K562 (cell line): ENCODE measurements around the gene HDC. TPM values are rescaled to one million over a fixed set of nuclear protein-coding genes. Genes with fewer than 3 reads are reported as not detected.

Experiments used
- ATAC-seq: fragments of 200-7000 bp; cut with Tn5 transposase; 3 replicates; pipeline ENCODE4 v1.9.1; 2020; ENCODE audit warnings: moderate library complexity
- BruUV-seq: library from RNA; stranded (reverse); fragments of 400-500 nt; replicated peaks from 2 replicates; lab custom pipeline; 2021; lab: Mats Ljungman, UMichigan
- CTCF ChIA-PET: fragments of 300-600 bp; formaldehyde crosslinking; extraction: SDS; loops from one replicate; lab custom pipeline; 2021; ENCODE audit warnings: low intra/inter-chr PET ratio; lab: Yijun Ruan, JAX
- POLR2A ChIA-PET: fragments of 300-600, 350-650 bp; sonication (Branson Sonifier 250); formaldehyde crosslinking; extraction: SDS; loops from one replicate; lab custom pipeline; 2021; ENCODE audit warnings: antibody characterized with exemption, inconsistent platforms; lab: Yijun Ruan, JAX
- DNase-seq, 4 experiments: peaks; one replicate each; pipeline versions ENCODE4 v3.0.0 to v3.0.0-alpha.2; 2011 to 2018; ENCODE audit warnings: low spot score in 3 of 4, mixed read lengths in 3 of 4; ENCODE audit errors: extremely low read depth in 1 of 4
- FAIRE-seq: peaks from 2 replicates; lab custom pipeline; 2011; peaks lifted over from hg19 to GRCh38; lab: Jason Lieb, UNC
- H2AFZ ChIP-seq: 2 replicates; pipeline ENCODE4 v1.6.0; 2011; ENCODE audit warnings: low read depth, low read length, control low read depth, inconsistent platforms
- H3K27ac ChIP-seq: fragments of 200-600 bp; 3 replicates; pipeline ENCODE4 v1.8.0; 2011; ENCODE audit warnings: low read depth, mild to moderate bottlenecking, control low read depth, inconsistent platforms, low read length, moderate library complexity, mixed read lengths; ENCODE audit errors: extremely low read depth
- H3K27me3 ChIP-seq, 2 experiments: fragments of 300-600 bp in 1 of 2; 2 replicates in 1 of 2; 3 replicates in 1 of 2; pipeline versions ENCODE4 v1.6.0 to v1.8.0; 2011; ENCODE audit warnings: inconsistent platforms in 2 of 2, low read length in 2 of 2, mild to moderate bottlenecking in 1 of 2, mixed read lengths in 1 of 2, moderate library complexity in 1 of 2; ENCODE audit not compliant: control insufficient read depth in 2 of 2, insufficient read depth in 2 of 2
- H3K36me3 ChIP-seq: fragments of 300-600 bp; 3 replicates; pipeline ENCODE4 v1.8.0; 2011; ENCODE audit warnings: mild to moderate bottlenecking, low read length, inconsistent platforms; ENCODE audit not compliant: control insufficient read depth, insufficient read depth
- H3K4me1 ChIP-seq, 2 experiments: fragments of 200-600 bp in 1 of 2; replicated peaks in 1 of 2; 2 replicates in 1 of 2; 3 replicates in 1 of 2; pipeline versions ENCODE4 v1.5.1 to v1.8.0; 2011; ENCODE audit warnings: inconsistent platforms in 2 of 2, low read length in 2 of 2, mild to moderate bottlenecking in 1 of 2, mixed read lengths in 1 of 2, moderate library complexity in 1 of 2; ENCODE audit not compliant: control insufficient read depth in 2 of 2, insufficient read depth in 2 of 2
- H3K4me2 ChIP-seq: 2 replicates; pipeline ENCODE4 v1.6.1; 2011; ENCODE audit warnings: low read length, control low read depth, inconsistent platforms, mixed read lengths; ENCODE audit not compliant: insufficient read depth
- H3K4me3 ChIP-seq: fragments of 200-600 bp; sonication (generic), shearing (Covaris generic); 2 replicates; pipeline ENCODE4 v1.5.1; 2016; ENCODE audit warnings: control low read depth, inconsistent platforms
- H3K79me2 ChIP-seq: fragments of 200-600 bp; 3 replicates; pipeline ENCODE4 v1.8.0; 2011; ENCODE audit warnings: low read length, inconsistent platforms; ENCODE audit not compliant: control insufficient read depth, insufficient read depth
- H3K9ac ChIP-seq, 2 experiments: 2 replicates each; pipeline versions ENCODE4 v1.6.0 to v1.6.1; 2011; ENCODE audit warnings: low read depth in 2 of 2, low read length in 2 of 2, control low read depth in 1 of 2, inconsistent platforms in 1 of 2, mild to moderate bottlenecking in 1 of 2, mixed read lengths in 1 of 2; ENCODE audit not compliant: insufficient read depth in 1 of 2
- H3K9me1 ChIP-seq: one replicate; pipeline ENCODE4 v1.6.0; 2011; ENCODE audit warnings: inconsistent platforms, mild to moderate bottlenecking, low read length, moderate library complexity; ENCODE audit not compliant: control insufficient read depth, insufficient read depth
- H3K9me3 ChIP-seq: replicated peaks from 2 replicates; pipeline ENCODE4 v1.5.1; 2011; ENCODE audit warnings: low read depth, low read length, inconsistent platforms; ENCODE audit not compliant: control insufficient read depth, insufficient read depth
- H4K20me1 ChIP-seq: replicated peaks from 2 replicates; pipeline ENCODE4 v1.6.1; 2011; ENCODE audit warnings: low read length, inconsistent platforms, mixed read lengths; ENCODE audit not compliant: control insufficient read depth, insufficient read depth
- ARID4B ChIP-seq: sonication (generic); formaldehyde crosslinking; IDR thresholded peaks from 2 replicates; pipeline ENCODE4 v1.8.0; 2022; ENCODE audit warnings: mild to moderate bottlenecking, missing genetic modification reagents
- ARNT ChIP-seq, 2 experiments: fragments of 450-650 bp; IDR thresholded peaks; 2 replicates each; pipeline ENCODE4 v1.6.1; 2016; ENCODE audit warnings: mild to moderate bottlenecking in 1 of 2
- CHD4 ChIP-seq: fragments of 200-600 bp; sonication (generic); IDR thresholded peaks from 3 replicates; pipeline ENCODE4 v1.6.1; 2012; ENCODE audit warnings: low read depth, mild to moderate bottlenecking, mixed read lengths, low read length, inconsistent platforms; ENCODE audit not compliant: insufficient read depth, insufficient replicate concordance, poor library complexity, severe bottlenecking
- CTBP1 ChIP-seq: fragments of 450-650 bp; IDR thresholded peaks from 2 replicates; pipeline ENCODE4 v1.6.1; 2016; ENCODE audit warnings: borderline replicate concordance
- DDX20 ChIP-seq: fragments of 450-650 bp; IDR thresholded peaks from 2 replicates; pipeline ENCODE4 v1.6.1; 2016; ENCODE audit warnings: missing genetic modification characterization, low read depth, mild to moderate bottlenecking, missing compliant biosample characterization, moderate library complexity
- NCOA2 ChIP-seq, 2 experiments: fragments of 450-650 bp; IDR thresholded peaks; 2 replicates each; pipeline ENCODE4 v1.6.1; 2018; ENCODE audit warnings: mild to moderate bottlenecking in 2 of 2, moderate library complexity in 1 of 2; ENCODE audit not compliant: partially characterized antibody in 2 of 2
- PHF20 ChIP-seq: fragments of 450-650 bp; IDR thresholded peaks from 2 replicates; pipeline ENCODE4 v1.6.1; 2018; ENCODE audit not compliant: partially characterized antibody
- PKNOX1 ChIP-seq: fragments of 450-650 bp; IDR thresholded peaks from 2 replicates; pipeline ENCODE4 v1.6.1; 2016
- ZBTB2 ChIP-seq: fragments of 450-650 bp; IDR thresholded peaks from 2 replicates; pipeline ENCODE4 v1.6.1; 2016; ENCODE audit warnings: antibody characterized with exemption
- ZBTB8A ChIP-seq: fragments of 450-650 bp; IDR thresholded peaks from 2 replicates; pipeline ENCODE4 v1.6.1; 2018; ENCODE audit warnings: mild to moderate bottlenecking, moderate library complexity; ENCODE audit not compliant: partially characterized antibody
- ZNF140 ChIP-seq: fragments of 250-450 bp; sonication (Bioruptor Pico); IDR thresholded peaks from 2 replicates; pipeline ENCODE4 v1.8.0; 2021; ENCODE audit warnings: moderate library complexity, mild to moderate bottlenecking, inconsistent platforms
- ZNF253 ChIP-seq: fragments of 250-450 bp; sonication (Bioruptor Pico); conservative IDR thresholded peaks from 2 replicates; pipeline ENCODE4 v1.6.1; 2021; ENCODE audit warnings: mild to moderate bottlenecking
- WGBS: fragments of 100-300 bp; shearing (Covaris generic); methylation state at CpG from one replicate; pipeline ENCODE4 v1.1.6; 2016; ENCODE audit warnings: low coverage, mixed read lengths; ENCODE audit not compliant: insufficient coverage; ENCODE audit errors: missing lambda C conversion rate; 5-methylcytosine and 5-hydroxymethylcytosine counted together
- in situ Hi-C: fragments of 300-500 bp; cut with MboI; formaldehyde crosslinking; loops from 4 replicates; pipeline ENCODE4 v1.15.0; 2018; ENCODE audit warnings: inconsistent platforms, mixed read lengths
- intact Hi-C: fragments of 100-400 bp; cut with micrococcal nuclease; formaldehyde crosslinking; loops from 2 replicates; pipeline ENCODE4 v1.14.2; 2022
- polyA plus RNA-seq, 8 experiments: library from polyadenylated mRNA; depleted of rRNA in 4 of 8; stranded (reverse) in 5 of 8; unstranded in 3 of 8; fragments of >200 nt; fragmentation: Nextera tagmentation in 2 of 8; fragmentation: Illumina TruSeq in 1 of 8; extraction: Ambion mirVana in 2 of 8; extraction: Trizol in 1 of 8; gene quantifications; 2 replicates each; pipeline versions ENCODE4 v1.2.1 to v1.2.3, GENCODE V29; 2011 to 2014; ENCODE audit warnings: inconsistent platforms in 1 of 8, missing spikeins in 1 of 8
- total RNA-seq, 7 experiments: library from RNA; depleted of rRNA in 6 of 7; stranded (reverse); fragments of >200 nt in 6 of 7; fragmentation: Illumina TruSeq in 2 of 7; extraction: Trizol in 2 of 7; gene quantifications; 2 replicates each; pipeline versions ENCODE4 v1.2.1 to v1.2.3, GENCODE V29; 2011 to 2021; ENCODE audit warnings: low replicate concordance in 1 of 7

Gene HDC
- total and polyA plus RNA-seq, 9 of the 15 experiments (the other 6 are each of a cell fraction or from before 2014, with no cell fraction given): 0.26 to 5.3 (median 0.99) TPM

GRCh38 chr15:50229336-50229735 lies 36.2 kb downstream of the HDC start:
- CTCF ChIA-PET: no interaction called here
- in situ Hi-C loops: no loop called here

More at GRCh38 chr15:50229336-50229735, 36.2 kb downstream of the HDC start:
- POLR2A ChIA-PET: interaction anchor here (0.6 to 1.4 kb wide), 5 partner anchors 8 to 1352 kb away, joined by 3 to 5 read pairs (median 4); partner anchors contain the start of gene EID1
- Histone ChIP-seq H3K4me1 (no peaks in the 10 kb centered on the region), H2AFZ (no peak overlapping the region), H3K4me2 (no peak overlapping the region), H3K4me3 (no peak overlapping the region), H3K9ac (no peak overlapping the region), H3K36me3 (peaks cover 37% of the 10 kb centered on the region), H3K27ac (no peak overlapping the region), H4K20me1 (no peaks in the 10 kb centered on the region), H3K27me3 (no peaks in the 10 kb centered on the region), H3K9me3 (no peaks in the 10 kb centered on the region), H3K9me1 (no peaks in the 10 kb centered on the region), H3K79me2 (no peaks in the 10 kb centered on the region)
- FAIRE-seq (no peak), DNase-seq (no peak), ATAC-seq (no peak)
- intact Hi-C loops: no loop called here
- whole genome bisulfite sequencing: 91% methylated on average over 3 of the region's 3 CpGs
- no peak for TF ChIP-seq ZBTB8A
- TF ChIP-seq ZNF253: no peak
- TF ChIP-seq NCOA2 (IDR thresholded peaks at IDR 0.05; ENCODE audit: partially characterized antibody in 2 of 2): no peak
- no peak for TF ChIP-seq ZBTB2
- TF ChIP-seq DDX20 (tag): no peak
- TF ChIP-seq CTBP1: no peak
- no peak for TF ChIP-seq PKNOX1
- TF ChIP-seq ARID4B: no peak
- TF ChIP-seq ZNF140: no peak
- TF ChIP-seq PHF20: no peak
- no peak for TF ChIP-seq CHD4
- no peak for TF ChIP-seq ARNT (IDR thresholded peaks at IDR 0.05)
- no TSS peak for BruUV-seq
